HG02943 (cell line): ENCODE data around the gene UGT1A7.

ENCODE experiments used
- ATAC-seq: cut with Tn5 transposase; IDR thresholded peaks from one replicate; pipeline ENCODE4 v1.9.1; 2021; ENCODE audit warnings: mild to moderate bottlenecking, low read depth, moderate library complexity; ENCODE audit not compliant: unreplicated experiment

UGT1A7 gene

GRCh38 chr2:233794128-233794658 lies 112.5 kb downstream of the UGT1A7 start:
- no peak for ATAC-seq

- no peak for ATAC-seq
Measured at GRCh38 chr2:233795735-233796171, 114.1 kb downstream of the UGT1A7 start.

- no peak for ATAC-seq
Measured at GRCh38 chr2:233796254-233796653, 114.6 kb downstream of the UGT1A7 start.

DNA sequence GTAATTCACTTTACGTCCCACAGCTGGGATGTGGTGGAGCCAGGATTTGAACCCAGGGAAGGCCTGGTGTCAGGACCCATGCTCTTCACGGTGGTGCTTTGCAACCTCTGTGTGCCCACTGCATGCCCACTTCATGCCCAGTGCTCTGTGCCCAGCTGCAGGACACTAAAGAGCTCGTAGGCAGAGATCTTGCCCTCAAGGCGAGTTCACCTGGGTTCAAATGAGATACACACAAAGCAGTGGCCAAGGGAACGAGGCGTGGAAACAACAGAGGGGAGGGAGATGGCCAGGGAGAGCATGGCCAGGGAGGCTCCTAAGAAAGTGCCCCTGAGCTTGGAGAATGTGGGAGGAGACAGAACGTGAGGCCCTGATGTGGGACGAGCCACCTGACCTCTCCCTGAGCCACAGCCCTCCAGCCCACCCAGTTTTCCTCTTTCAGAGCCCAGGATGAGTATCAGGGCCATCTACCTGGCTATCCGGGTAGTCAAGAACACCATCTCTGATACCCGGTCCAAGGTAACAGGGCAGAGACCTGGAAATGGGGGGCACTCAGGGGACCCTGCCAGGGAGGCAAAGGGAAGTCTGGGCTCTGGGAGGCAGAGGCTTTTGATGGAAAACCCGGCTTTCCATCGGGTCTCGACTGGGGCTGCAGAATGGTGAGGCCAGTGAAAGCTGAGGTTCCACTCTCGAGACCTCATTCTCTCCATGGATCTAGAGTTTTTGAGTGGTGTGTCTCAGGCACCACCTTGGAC lies 116.8 kb downstream of the UGT1A7 start:
- ATAC-seq, result no peak

GRCh38 chr2:233799087-233799665 lies 117.5 kb downstream of the UGT1A7 start:
- no peak for ATAC-seq

GRCh38 chr2:233799716-233800115 lies 118.0 kb downstream of the UGT1A7 start:
- no peak for ATAC-seq

DNA sequence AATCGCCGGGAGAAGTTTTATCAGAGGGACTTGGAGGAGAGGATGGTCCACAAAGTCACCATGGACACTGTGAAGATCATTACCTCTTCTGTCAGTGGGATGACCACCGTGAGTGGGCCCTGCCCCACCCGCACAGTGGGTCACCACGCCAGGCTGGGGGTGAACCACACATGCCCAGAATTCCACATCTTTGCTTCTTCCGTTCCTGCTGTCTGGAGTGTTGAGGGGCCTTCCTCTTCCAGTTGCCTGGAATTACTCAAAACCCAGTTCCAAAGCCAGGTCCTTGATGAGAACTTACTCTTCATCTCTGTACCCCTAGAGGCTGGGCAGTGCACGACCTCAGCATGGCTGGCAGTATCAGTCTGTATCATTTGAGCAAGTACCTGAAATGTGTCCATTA lies 118.5 kb downstream of the UGT1A7 start:
- no peak for ATAC-seq

DNA sequence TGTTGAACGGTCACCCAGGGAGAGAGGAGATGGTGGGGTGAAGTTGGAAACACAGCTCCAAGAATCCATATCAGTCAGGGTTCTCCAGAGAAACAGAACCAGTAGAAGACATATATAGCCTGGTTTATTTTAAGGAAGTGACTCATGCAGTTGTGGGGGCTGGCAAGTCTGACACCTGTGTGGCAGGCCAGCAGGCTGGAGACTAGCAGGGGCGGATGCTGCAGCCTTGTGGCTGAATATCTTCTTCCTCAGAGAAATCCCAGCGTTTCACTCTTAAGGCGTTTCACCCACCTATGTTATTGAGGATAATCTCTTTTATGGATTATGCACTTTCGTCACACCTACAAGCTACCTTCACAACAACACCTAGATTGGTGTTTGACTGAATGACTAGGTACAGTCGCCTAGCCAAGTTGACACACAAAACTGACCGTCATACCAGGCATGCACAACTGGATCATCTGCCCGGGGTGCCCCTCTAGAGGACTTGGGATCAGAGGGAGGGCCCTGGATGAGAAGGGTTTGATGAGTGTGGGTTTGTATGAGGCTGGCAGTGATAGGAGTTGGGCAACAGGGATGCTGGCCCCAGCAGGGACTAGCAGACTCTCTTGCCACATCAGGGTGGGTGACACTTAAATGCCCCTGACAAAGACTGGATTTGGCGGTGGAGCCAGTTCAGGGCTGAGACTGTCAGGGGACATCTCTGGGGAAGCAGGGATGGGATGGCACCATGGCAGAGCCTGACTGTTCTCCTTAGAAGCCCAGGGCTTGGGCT lies 119.8 kb downstream of the UGT1A7 start:
- no peak for ATAC-seq

GRCh38 chr2:233802132-233802815 lies 120.6 kb downstream of the UGT1A7 start:
- no peak for ATAC-seq

GRCh38 chr2:233803292-233803911 lies 121.7 kb downstream of the UGT1A7 start:
- ATAC-seq, result no peak

DNA sequence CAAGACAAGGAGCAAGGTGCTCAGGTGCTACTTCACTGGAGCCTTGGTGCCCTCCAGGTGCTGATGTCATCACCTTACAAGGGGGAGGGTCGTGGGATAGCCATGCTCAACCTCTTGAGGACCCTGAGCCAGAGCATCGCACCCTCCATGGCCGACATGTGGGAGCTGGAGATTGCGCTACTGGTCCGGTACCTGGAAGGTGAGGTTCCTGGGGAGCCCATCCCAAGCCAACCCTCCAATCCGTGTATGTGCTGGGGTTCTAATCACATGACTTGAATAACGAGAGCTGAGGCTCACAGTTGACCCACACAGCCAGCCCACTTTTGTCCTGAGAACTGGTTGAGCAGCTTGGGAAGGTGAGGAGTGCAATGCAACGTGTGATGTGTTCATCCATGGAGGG lies 122.3 kb downstream of the UGT1A7 start:
- ATAC-seq, result no peak

DNA sequence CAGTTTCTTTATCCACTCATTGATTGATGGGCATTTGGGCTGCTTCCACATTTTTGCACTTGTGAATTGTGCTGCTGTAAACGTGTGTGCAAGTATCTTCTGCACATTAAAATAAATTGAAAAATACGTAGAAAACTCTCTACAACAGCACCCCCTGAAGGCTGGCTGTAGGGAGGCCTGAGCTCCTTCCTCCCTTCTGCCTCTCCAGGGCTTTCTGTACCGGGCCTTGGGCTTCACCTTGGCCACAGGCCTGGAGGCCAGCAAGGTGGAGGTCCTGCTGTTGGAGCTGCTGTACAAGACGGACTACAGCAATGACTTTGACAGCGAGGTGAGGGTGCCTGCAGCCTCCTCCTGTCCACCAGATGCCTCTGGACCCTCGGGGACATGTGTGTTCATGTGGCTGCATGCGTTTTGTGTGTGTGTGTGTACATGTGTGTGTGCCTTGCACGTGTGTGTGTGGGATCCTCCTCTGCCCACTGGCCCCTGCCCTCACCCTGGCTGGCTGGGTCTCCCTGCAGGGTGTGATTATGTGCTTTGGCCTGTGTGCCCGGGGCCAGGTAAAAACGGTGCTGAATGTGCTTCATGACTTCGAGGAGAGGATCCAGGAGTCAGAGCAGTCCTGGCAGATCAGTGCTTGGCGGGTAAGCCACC lies 125.6 kb downstream of the UGT1A7 start:
- no peak for ATAC-seq

- ATAC-seq, result no peak
Measured at GRCh38 chr2:233807966-233808935, 126.5 kb downstream of the UGT1A7 start.

- no peak for ATAC-seq
Measured at GRCh38 chr2:233810385-233810784, 128.7 kb downstream of the UGT1A7 start.

GRCh38 chr2:233811087-233811486 lies 129.4 kb downstream of the UGT1A7 start:
- ATAC-seq, result no peak

DNA sequence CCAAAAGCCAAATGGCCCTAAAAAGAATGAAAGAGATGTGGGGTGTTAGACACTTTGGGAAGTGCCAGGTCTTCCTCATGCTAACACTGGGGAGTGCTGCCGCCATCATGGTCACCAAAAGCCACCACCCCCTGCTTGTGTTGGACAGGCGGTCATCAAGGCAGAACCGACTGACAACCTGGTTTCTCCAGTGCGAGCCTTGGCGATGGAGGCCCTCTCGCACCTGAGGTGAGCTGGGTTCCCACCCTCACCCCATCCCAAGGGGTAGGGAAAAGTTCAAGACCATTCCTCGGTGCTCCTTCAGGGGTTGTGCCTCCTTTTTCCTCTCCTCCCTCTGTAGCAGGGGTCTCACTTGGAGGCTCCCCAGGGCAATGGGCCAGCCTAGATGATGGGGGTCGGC lies 130.0 kb downstream of the UGT1A7 start:
- ATAC-seq, result no peak

DNA sequence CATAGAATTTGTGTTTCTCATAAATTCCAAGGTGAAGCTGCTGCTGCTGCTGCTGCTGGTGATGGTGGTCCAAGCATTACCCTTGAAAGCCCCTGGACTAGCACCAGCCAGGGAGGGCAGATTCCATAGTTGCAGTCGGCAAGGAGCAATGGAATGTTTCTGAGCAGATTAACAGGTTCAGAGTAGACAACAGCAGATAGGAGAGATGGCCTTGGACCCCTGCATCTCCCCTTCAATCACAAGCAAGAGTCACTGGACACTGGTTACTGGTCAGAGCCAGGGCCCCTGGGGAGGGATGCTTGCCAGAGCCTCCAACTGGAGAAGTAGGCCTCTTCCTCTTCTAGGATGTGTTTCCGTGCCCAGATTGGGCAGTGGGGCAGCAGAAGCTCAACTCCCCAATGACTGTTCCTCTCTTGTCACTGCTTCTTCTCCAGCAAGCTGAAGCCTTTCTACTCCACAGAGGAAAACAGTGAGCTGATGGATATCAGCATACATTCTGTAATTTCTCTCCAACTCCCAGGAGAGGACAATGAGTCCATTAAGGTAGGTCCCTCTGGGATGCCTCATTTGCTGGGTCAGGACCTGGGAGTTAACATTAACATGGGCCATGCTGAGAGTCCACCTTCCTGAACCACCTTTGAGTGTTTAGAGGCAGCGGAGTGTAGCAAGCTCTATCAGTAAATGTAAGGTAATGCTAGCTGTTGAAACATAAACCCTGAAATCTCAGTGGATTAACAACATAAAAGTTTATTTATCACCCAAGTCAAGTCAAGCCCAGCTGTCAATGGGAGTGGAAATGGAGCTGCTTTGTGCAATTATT lies 131.7 kb downstream of the UGT1A7 start:
- ATAC-seq, result no peak
